Central memory CD4-positive, alpha-beta T cell (primary cell): ENCODE data around the gene HBQ1.
"Not testable (repeated sequence)": the region's sequence is repeated elsewhere in the genome, so short reads cannot be mapped to it uniquely, and the experiment has no call there.

Source experiments
- DNase-seq: peaks from one replicate; pipeline ENCODE4 v3.0.0; 2022
- total RNA-seq, 3 experiments: gene quantifications; one replicate each; lab custom pipeline; 2026; lab: John Stamatoyannopoulos, UW

Gene HBQ1
- 0 to 0.07 (median 0) reads per million in 3 experiments for total RNA-seq

DNA sequence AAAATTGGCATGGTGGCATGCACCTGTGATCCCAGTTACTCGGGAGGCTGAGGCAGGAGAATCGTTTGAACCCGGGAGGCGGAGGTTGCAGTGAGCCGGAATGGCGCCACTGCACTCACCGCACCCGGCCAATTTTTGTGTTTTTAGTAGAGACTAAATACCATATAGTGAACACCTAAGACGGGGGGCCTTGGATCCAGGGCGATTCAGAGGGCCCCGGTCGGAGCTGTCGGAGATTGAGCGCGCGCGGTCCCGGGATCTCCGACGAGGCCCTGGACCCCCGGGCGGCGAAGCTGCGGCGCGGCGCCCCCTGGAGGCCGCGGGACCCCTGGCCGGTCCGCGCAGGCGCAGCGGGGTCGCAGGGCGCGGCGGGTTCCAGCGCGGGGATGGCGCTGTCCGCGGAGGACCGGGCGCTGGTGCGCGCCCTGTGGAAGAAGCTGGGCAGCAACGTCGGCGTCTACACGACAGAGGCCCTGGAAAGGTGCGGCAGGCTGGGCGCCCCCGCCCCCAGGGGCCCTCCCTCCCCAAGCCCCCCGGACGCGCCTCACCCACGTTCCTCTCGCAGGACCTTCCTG is at the start of gene HBQ1:
Gene HBQ1, plus strand, starts transcription at position 359 of the 575 bp plus-strand sequence. Its CDS starts 28 bp downstream, at position 387.
- no peak for DNase-seq

GRCh38 chr16:130533-131173 is 49.6 kb upstream of the HBQ1 start:
- DNase-seq: no peak

- no peak for DNase-seq
Measured at GRCh38 chr16:132120-132519, 48.1 kb upstream of the HBQ1 start.

GRCh38 chr16:133716-134115 is 46.5 kb upstream of the HBQ1 start:
- DNase-seq: no peak

- peak; percentile 14 for DNase-seq
Measured at GRCh38 chr16:138049-138417, 42.2 kb upstream of the HBQ1 start.

DNA sequence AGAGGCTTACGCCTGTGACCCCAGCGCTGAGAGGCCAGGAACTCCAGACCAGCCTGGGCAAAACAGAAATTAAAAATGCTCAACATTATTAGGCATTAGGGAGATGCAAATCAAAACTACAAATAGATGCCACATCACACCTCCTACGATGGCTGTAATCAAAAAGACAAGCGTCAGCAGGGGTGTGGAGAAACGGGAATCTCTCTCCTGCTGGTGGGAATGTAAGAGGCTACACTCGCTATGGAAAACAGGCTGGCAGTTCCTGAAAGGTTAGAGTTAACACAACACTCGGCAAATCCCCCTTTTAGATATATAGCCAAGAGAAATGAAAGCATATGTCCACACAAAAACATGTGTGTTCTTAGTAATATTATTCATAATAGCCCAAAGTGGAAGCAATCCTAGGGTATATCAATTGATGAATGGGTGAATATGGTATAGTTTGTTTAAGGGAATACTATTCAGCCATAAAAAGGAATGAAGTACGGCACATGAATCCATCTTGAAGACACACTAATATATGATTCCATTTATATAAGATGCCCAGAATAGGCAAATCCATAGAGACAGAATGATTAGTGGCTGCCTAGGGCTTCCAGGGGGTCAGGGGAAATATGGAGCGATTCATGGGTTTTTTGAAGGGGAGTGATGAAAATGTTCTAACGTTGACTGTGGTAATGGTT is 39.9 kb upstream of the HBQ1 start:
- DNase-seq: no peak

GRCh38 chr16:142405-142967 is 37.8 kb upstream of the HBQ1 start:
- DNase-seq: no peak

DNA sequence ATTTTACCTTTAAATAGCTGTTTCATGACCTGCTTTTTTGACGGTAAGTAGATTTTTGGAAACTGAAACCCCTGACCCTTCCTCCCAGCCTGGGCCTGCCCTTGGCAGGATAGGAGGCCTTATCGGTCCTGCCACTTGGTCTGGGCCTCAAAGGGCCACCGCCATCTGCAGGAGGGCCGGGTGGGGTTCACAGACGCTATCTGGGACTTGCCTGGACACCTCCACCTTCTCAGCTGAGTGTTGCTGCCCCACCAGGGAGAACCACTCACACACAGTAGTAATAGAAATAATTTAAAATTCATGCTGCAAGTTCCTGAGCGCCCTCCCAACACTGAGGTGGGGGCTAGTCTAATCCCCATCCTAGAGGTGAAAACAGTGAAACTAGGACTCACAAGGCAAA is 37.2 kb upstream of the HBQ1 start:
- no peak for DNase-seq

- no peak for DNase-seq
Measured at GRCh38 chr16:143456-143855, 36.8 kb upstream of the HBQ1 start.

DNA sequence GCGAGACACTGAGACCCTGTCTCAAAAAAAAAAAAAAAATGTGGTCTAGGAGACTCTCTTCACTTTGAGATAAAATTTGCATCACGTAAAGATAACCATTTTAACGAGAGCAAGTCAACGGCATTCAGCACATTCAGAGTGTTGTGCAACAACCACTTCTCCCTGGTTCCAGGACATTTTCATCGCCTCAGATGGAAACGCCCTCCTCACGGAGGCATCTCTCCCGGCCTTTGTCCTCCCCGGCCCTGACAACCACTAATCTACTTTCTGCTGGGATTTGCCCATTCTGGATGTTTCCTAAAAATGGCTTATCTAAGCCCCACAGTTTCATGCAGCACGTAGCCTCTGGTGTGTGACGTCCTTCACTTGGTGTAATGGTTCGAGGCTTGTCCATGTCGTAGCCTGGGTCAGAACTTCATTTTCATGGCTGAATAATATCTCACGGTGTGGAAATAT is 35.4 kb upstream of the HBQ1 start:
- DNase-seq: no peak

DNA sequence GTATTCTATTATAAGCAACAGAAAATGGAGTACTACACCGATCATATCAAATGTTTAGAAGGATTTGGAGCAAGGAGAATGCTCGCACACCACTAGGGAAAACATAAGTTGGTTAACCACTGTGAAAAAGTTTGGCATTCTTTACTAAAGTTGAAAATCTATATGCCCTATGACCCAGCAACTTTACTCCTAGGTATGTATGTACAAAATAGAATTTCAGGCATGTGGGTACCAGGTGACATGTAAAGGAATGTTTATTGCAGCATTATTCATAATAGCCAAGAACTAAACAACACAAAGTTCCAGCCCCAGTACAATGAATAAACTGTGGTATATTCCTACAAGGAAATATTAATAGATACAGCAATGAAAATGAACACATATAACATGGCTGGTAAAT is 33.6 kb upstream of the HBQ1 start:
- DNase-seq: no peak

DNA sequence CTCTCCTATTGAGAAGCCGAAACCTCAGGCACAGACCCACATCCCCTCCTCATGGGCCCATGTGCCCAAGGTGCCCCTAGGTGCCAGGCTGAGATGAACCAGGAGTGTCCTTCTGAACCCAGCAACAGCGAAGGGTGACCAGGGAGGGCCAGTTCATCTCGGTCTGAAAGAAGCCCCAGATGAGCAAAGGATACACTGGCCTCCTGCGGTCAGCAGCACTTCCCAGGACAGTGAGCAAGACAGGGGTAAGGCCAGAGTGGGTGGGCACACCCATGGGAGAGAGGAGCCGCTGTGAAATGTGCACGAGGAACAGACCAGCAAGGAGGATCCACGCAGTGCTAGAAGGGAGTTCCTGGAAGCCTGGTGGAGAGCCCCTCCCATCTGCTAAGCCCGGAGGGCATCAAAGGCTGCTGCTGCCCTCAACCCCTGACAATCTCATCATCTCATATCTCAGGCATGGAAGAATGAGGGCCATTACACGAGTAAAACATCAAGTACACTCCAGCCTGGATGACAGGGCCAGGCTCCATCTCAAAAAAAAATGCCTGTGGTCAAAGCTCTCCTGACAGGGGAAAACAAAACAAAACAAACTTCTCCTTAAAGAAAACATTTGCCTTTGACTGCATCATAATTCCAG is 31.1 kb upstream of the HBQ1 start:
- DNase-seq: no peak

DNA sequence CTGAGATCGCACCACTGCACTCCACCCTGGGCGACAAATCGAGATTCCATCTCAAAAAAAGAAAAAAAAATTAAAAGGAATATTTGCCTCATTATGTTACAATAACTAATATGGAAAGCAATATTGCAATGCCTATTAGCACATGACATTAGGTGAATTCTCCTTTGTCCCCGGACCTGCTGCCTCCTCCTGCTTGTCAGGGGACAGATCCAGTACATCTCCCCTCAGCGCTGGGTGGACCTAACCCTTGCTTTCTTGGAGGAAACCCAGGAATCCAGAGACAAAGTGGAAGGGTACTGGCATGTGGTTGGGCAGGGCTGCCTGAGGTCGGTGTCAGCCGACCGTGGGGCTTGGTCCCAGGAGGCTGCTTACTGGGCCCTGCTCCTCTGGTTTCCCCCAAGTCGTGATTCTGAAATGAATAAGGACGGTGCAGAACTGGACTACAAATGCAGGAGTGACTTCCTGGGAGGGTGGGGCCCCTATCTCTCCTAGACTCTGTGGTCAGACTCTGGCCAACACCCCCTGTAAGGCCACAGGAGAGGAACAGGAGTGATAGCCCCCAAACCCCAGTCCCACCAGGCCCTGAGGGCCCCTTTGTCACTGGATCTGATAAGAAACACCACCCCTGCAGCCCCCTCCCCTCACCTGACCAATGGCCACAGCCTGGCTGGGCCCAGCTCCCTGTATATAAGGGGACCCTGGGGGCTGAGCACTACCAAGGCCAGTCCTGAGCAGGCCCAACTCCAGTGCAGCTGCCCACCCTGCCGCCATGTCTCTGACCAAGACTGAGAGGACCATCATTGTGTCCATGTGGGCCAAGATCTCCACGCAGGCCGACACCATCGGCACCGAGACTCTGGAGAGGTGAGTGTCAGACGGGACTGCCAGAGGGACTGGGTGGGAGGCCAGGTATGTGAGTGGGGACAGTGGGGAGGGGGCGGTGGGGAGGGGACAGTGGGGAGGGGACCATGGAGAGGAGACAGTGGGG is 27.8 kb upstream of the HBQ1 start, which contains the start of gene HBZ:
Gene HBZ, plus strand, starts transcription at position 504 of the 988 bp plus-strand sequence. Its CDS starts 266 bp downstream, at position 770.
- DNase-seq: no peak

DNA sequence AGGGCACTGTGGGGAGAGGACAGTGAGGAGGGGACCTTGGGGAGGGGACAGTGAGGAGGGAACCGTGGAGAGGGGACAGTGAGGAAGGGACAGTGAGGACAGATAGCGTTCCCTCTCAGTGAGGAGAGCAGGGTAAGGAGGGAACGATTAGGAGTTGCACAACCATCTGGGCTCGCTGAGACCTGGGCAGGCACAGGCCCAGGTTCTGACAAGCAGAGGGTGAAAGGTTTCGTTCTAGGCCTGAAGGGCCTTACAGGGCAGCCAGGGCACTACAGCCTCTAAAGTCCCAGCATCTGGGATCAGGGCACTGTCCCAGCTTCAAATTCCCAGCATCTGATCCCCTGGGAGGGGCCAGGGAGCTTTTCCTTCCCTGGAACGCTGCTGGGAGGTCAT is 27.1 kb upstream of the HBQ1 start:
- not testable (repeated sequence) for DNase-seq

DNA sequence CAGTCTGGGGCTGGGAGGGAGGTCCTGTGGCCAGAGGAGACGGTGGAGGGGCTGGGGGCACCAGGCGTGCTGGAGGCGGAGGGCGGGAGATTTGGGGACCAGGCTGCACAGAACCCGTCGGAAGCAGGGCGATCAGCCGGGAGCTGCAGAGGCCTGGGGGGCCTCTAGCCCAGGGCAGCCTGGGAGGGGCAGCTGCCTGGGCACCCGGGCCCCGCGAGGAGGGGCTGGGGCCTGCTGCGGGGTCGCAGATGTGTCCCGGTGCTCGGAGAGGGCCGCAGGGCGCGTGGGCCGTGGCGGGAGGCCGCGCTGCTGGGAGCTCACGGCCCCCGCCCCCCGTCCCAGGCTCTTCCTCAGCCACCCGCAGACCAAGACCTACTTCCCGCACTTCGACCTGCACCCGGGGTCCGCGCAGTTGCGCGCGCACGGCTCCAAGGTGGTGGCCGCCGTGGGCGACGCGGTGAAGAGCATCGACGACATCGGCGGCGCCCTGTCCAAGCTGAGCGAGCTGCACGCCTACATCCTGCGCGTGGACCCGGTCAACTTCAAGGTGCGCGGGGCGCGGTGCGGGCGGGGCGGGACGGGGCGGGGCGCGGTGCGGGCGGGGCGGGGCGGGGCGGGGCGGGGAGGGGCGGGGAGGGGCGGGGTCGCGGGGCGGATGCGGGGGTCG is 26.6 kb upstream of the HBQ1 start:
- DNase-seq: not testable (repeated sequence)

GRCh38 chr16:154217-155030 is 25.8 kb upstream of the HBQ1 start:
- no peak for DNase-seq

DNA sequence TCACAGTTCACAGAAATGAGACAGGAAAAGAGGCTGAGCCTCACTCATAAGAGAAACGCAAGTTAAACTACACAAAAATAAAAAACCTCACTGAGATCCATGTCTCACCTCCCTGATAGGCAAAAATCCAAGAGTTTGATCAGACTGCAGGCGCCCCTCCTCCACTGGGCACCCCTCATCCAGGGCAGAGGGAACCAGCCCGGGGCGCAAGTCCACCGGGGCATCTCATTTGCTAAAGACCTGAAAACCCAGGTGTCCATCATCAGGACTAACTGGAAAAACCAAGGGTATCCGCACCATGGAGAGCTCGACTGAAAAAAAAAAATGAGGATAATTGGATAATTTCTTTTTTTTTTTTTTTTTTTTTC is 25.2 kb upstream of the HBQ1 start:
- DNase-seq: no peak

- DNase-seq: no peak
Measured at GRCh38 chr16:159136-159849, 21.0 kb upstream of the HBQ1 start.

- not testable (repeated sequence) for DNase-seq
Measured at GRCh38 chr16:160242-160641, 20.0 kb upstream of the HBQ1 start.

DNA sequence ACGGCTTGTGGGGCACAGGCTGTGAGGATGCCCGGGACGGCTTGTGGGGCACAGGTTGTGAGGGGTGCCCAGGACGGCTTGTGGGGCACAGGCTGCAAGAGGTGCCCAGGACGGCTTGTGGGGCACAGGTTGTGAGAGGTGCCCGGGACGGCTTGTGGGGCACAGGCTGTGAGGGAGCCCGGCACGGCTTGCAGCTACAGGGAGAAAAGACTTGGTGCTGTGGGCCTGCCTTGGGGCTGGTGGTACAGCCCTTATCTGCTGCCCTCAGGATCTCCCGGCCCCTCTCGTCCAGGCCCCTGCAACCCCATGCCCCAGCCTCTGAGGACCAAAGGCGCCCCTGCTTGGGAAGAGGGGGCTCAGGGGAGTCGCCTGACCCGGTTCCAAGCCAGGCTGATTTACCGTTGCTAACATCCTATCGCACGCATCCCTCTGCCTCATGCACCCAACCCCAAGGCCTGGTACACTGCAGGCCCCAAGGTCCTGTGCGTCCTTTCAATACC is 19.5 kb upstream of the HBQ1 start:
- DNase-seq: no peak
